ENCODE measurements around the gene METTL26. TPM values are rescaled to one million over a fixed set of nuclear protein-coding genes. Genes with fewer than 3 reads are reported as not detected.
"Not testable (repeated sequence)": the region's sequence is repeated elsewhere in the genome, so short reads cannot be mapped to it uniquely, and the experiment has no call there.

Gene METTL26
- total RNA-seq, 1 donor from 2014 or later = 75.3 TPM

DNA sequence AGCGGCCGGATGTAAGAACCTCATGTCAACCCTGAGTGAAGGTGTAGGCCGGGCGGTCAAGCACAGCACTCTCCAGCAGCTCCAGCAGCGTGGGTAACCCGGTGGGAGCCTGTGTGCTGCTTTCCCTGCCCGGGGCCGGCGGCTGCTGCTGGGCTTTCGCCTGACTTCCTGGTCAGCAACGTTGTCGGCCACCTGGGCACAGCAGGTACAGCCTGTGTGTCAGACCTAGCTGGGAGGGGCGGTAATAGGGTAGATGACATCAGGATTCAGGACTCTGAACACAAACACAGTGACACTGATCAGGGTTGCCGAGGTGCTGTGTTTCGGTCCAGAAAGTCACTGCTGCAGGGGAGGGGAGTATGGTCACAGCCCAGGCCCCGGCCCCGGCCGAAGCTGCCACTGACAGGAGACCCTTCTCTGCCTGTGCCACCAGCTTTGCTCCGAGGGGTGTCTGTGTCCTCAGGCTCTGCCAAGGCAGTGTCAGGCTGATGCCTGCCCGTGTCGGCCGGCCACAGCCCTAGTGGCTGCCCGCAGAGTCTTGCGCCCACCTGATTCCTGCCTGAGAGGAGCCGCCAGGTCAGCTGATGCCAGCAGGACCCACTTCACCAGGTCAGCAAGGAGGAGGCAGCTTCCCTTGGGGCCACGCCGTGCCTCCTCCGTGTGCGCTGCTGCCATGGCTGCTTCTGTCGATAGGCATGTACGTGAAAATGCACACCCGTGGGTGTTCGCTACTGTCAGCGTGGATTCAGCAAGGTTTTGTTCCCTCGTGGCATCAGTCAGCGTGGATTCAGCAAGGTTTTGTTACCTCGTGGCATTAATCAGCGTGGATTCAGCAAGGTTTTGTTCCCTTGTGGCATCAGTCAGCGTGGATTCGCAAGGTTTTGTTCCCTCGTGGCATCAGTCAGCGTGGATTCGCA, 37.0 kb downstream of the METTL26 start:
- Mint-ChIP-seq H3K27me3 (ENCODE audit: low read depth) (no peaks in the 10 kb centered on the region), H3K9me3 (no peaks in the 10 kb centered on the region), H3K4me1 (peaks cover 4% of the 10 kb centered on the region), H3K36me3 (ENCODE audit: low read depth) (peaks cover 14% of the 10 kb centered on the region), H3K4me3 (no peak overlapping the region), H3K27ac (ENCODE audit: unreplicated experiment) (no peak overlapping the region)
- DNase-seq (ENCODE audit: low read depth, low spot score) = no peak
- TF ChIP-seq CTCF (conservative IDR thresholded peaks at IDR 0.05) = no peak

DNA sequence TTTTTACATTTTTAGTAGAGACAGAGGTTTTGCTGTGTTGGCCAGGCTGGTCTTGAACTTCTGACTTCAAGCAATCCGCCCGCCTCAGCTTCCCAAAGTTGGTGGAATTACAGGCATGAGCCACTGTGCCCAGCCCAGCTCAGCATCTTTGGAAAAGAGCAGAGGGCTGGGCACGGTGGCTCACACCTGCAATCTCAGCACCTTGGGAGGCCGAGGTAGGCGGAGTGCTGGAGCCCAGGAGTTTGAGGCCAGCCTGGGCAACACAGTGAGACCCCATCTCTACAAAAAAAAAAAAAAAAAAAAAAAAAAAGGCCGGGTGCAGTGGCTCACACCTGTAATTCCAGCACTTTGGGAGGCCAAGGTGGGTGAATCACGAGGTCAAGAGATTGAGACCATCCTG, 38.5 kb downstream of the METTL26 start:
- H3K36me3 Mint-ChIP-seq (ENCODE audit: low read depth); H3K4me3 Mint-ChIP-seq; H3K27ac Mint-ChIP-seq (ENCODE audit: unreplicated experiment); H3K4me1 Mint-ChIP-seq; H3K9me3 Mint-ChIP-seq; H3K27me3 Mint-ChIP-seq (ENCODE audit: low read depth); DNase-seq (ENCODE audit: low read depth, low spot score): not testable (repeated sequence)

DNA sequence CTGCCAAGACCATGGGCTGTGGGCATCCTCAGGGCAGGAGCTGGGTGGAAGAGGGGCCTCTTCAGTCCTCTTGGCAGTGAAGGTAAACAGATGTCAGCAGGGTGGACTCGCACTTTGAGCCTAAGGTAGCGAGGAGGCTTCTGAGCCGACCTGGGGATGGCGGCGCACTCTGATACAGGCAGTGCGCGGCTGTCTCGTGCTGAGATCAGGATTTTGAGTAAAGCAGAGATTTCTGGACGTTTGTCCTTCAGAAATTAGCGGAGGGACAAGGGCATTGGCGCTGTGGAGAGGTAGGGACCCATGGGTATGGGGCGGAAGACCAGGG, 39.4 kb downstream of the METTL26 start:
- Mint-ChIP-seq H3K4me1 (peaks cover 7% of the 10 kb centered on the region), H3K36me3 (ENCODE audit: low read depth) (peaks cover 8% of the 10 kb centered on the region), H3K4me3 (no peak overlapping the region), H3K27me3 (ENCODE audit: low read depth) (no peaks in the 10 kb centered on the region), H3K9me3 (no peaks in the 10 kb centered on the region), H3K27ac (ENCODE audit: unreplicated experiment) (no peak overlapping the region)
- no peak for TF ChIP-seq CTCF (conservative IDR thresholded peaks at IDR 0.05)
- DNase-seq (ENCODE audit: low read depth, low spot score) = no peak

- no peak overlapping the region for H3K27ac Mint-ChIP-seq (ENCODE audit: unreplicated experiment)
- H3K9me3 Mint-ChIP-seq = no peaks in the 10 kb centered on the region
- no peak for DNase-seq (ENCODE audit: low read depth, low spot score)
- no peak for TF ChIP-seq CTCF (conservative IDR thresholded peaks at IDR 0.05)
- peaks cover 9% of the 10 kb centered on the region for H3K4me1 Mint-ChIP-seq
- H3K4me3 Mint-ChIP-seq = no peak overlapping the region
- H3K27me3 Mint-ChIP-seq (ENCODE audit: low read depth) = peaks cover 1% of the 10 kb centered on the region
- peaks cover 6% of the 10 kb centered on the region for H3K36me3 Mint-ChIP-seq (ENCODE audit: low read depth)
Measured at GRCh38 chr16:595942-596735, 40.0 kb downstream of the METTL26 start.

- Mint-ChIP-seq H3K4me3 (no peak overlapping the region), H3K9me3 (no peaks in the 10 kb centered on the region), H3K27me3 (ENCODE audit: low read depth) (peaks cover 8% of the 10 kb centered on the region), H3K4me1 (peaks cover 13% of the 10 kb centered on the region), H3K36me3 (ENCODE audit: low read depth) (peaks cover 10% of the 10 kb centered on the region), H3K27ac (ENCODE audit: unreplicated experiment) (no peak overlapping the region)
- DNase-seq (ENCODE audit: low read depth, low spot score) = no peak
- TF ChIP-seq CTCF (conservative IDR thresholded peaks at IDR 0.05) = no peak
Measured at GRCh38 chr16:595094-595528, 41.0 kb downstream of the METTL26 start.

DNA sequence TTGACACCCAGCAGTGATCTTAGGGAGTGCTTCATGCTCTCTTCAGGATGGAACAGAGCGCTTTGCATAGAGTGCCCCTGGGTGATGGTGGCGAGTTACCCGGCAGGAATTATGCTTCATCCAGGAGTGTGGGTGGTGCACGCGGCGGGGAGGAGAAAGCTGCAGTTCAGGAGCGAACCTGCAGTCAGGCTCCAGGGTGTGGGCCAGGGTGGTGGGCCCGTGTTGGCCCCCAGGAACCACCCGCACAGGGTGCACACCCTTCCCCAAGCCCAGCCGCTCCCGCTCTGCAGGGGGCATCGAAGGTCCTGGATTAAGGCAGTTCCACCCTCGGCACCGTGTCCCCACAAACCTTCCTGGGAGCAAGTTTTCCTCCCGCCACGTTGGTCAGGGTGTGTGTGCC, 42.3 kb downstream of the METTL26 start:
- Mint-ChIP-seq H3K27me3 (ENCODE audit: low read depth) (peaks cover 14% of the 10 kb centered on the region), H3K4me1 (peaks cover 17% of the 10 kb centered on the region), H3K36me3 (ENCODE audit: low read depth) (peaks cover 13% of the 10 kb centered on the region), H3K9me3 (no peaks in the 10 kb centered on the region), H3K4me3 (peak overlapping the region; percentile 70), H3K27ac (ENCODE audit: unreplicated experiment) (no peak overlapping the region)
- no peak for DNase-seq (ENCODE audit: low read depth, low spot score)
- no peak for TF ChIP-seq CTCF (conservative IDR thresholded peaks at IDR 0.05)
